Colonic mucosa (tissue), 4 donors: ENCODE results near the gene PKLR. TPM values are rescaled to one million over a fixed set of nuclear protein-coding genes. Genes with fewer than 3 reads are reported as not detected.
"Not testable (repeated sequence)": the region's sequence is repeated elsewhere in the genome, so short reads cannot be mapped to it uniquely, and the experiment has no call there.

Experiments
- DNase-seq: peaks from one replicate; pipeline ENCODE4 v3.0.0-alpha.2; 2020
- H3K27ac ChIP-seq: fragments of 200-600 bp; one replicate; pipeline ENCODE4 v1.8.0; 2021
- H3K27me3 ChIP-seq: fragments of 200-600 bp; one replicate; pipeline ENCODE4 v1.8.0; 2021
- H3K36me3 ChIP-seq: fragments of 200-600 bp; one replicate; pipeline ENCODE4 v1.8.0; 2021
- H3K4me1 ChIP-seq: fragments of 200-600 bp; one replicate; pipeline ENCODE4 v1.8.0; 2021; ENCODE audit warnings: mild to moderate bottlenecking
- H3K4me3 ChIP-seq: fragments of 200-600 bp; one replicate; pipeline ENCODE4 v1.8.0; 2021
- H3K9ac ChIP-seq, 2 donors: one replicate each; pipeline ENCODE4 v1.7.0; 2013; ENCODE audit warnings: control low read depth in 2 of 2, low read depth in 2 of 2, low read length in 2 of 2
- H3K9me3 ChIP-seq: fragments of 200-600 bp; one replicate; pipeline ENCODE4 v1.8.0; 2021
- intact Hi-C: fragments of 100-400 bp; cut with DNase I; formaldehyde crosslinking; loops from one replicate; pipeline ENCODE4 v1.14.1; 2022
- total RNA-seq, 2 donors: library from RNA; stranded (reverse); fragmentation: NEBNext Ultra II Directional in 1 of 2; extraction: Animal tissue kit (Norgen Biotek cat#: 25700) in 1 of 2; gene quantifications; one replicate each; pipeline ENCODE4 v1.2.1, GENCODE V29; 2021
- TF ChIP-seq, protein P1 (sequence below): fragments of 200-600 bp; IDR thresholded peaks from one replicate; pipeline ENCODE4 v1.8.0; 2022; ENCODE audit warnings: antibody characterized with exemption, mild to moderate bottlenecking
- donor health status: healthy.
- donor health status: DM: no; HTN: no; CAD: no.
- donor health status: DM: no; HTN: no; CAD: no.

Gene PKLR
- total RNA-seq, 2 donors from 2014 or later: 1.6 to 2.9 TPM

DNA sequence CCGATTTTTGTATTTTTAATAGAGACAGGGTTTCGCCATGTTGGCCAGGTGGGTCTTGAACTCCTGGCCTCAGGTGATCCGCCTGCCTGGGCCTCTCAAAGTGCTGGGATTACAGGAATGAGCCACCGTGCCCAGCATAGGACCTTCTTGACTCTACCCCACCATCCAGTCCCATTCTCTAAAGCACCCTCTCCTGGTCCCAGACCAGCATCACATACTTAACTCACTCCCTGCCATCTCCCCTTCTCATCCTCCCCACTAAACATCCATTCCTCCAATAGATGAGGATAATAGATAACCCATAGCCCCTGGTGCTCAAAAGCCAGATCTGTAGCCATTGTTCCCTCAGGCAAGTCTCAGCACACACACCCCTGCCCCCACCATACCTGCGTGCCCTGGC is 48.0 kb downstream of the PKLR start:
- TF ChIP-seq, protein P1, sequence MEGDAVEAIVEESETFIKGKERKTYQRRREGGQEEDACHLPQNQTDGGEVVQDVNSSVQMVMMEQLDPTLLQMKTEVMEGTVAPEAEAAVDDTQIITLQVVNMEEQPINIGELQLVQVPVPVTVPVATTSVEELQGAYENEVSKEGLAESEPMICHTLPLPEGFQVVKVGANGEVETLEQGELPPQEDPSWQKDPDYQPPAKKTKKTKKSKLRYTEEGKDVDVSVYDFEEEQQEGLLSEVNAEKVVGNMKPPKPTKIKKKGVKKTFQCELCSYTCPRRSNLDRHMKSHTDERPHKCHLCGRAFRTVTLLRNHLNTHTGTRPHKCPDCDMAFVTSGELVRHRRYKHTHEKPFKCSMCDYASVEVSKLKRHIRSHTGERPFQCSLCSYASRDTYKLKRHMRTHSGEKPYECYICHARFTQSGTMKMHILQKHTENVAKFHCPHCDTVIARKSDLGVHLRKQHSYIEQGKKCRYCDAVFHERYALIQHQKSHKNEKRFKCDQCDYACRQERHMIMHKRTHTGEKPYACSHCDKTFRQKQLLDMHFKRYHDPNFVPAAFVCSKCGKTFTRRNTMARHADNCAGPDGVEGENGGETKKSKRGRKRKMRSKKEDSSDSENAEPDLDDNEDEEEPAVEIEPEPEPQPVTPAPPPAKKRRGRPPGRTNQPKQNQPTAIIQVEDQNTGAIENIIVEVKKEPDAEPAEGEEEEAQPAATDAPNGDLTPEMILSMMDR: no peak
- Histone ChIP-seq H3K4me1 (peaks cover 12% of the 10 kb centered on the region), H3K9ac (peak overlapping the region in 1 of 2 donors; percentile 47), H3K27ac (no peak overlapping the region), H3K36me3 (no peaks in the 10 kb centered on the region), H3K4me3 (no peak overlapping the region), H3K27me3 (no peaks in the 10 kb centered on the region), H3K9me3 (no peaks in the 10 kb centered on the region)
- no peak for DNase-seq
- intact Hi-C loops: loop anchor here (5.0 kb wide), 1 partner anchor 69 kb away; the partner anchor contains the start of gene RUSC1

DNA sequence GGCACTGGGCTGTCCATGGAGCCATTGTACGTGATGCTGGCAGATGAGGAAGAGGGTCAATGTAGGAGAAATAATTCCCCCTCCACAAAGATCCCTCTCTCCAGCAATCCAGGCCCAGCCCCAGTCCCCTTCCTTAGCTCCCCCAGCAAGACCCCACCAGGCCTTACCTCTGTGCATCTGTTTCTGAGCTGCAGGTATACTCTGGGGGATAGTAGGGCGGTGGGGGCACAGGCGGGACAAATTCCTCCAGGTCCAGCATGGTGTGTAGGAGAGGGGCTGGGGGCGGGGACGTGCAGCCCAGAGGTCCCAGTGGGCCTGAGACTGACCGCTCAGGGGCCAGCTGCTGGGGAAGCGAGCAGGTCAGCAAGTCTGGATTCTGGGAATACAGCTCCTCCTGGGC is 49.7 kb downstream of the PKLR start:
- H3K36me3 ChIP-seq: no peaks in the 10 kb centered on the region
- no peaks in the 10 kb centered on the region for H3K27me3 ChIP-seq
- H3K9ac ChIP-seq: no peak overlapping the region
- no peak overlapping the region for H3K4me3 ChIP-seq
- H3K4me1 ChIP-seq: peaks cover 12% of the 10 kb centered on the region
- DNase-seq: no peak
- TF ChIP-seq, protein P1: no peak
- intact Hi-C loops: loop anchor here (2.0 to 5.0 kb wide), 2 partner anchors 71 to 341 kb away; partner anchors contain the start of gene RUSC1
- no peaks in the 10 kb centered on the region for H3K9me3 ChIP-seq
- H3K27ac ChIP-seq: no peak overlapping the region

DNA sequence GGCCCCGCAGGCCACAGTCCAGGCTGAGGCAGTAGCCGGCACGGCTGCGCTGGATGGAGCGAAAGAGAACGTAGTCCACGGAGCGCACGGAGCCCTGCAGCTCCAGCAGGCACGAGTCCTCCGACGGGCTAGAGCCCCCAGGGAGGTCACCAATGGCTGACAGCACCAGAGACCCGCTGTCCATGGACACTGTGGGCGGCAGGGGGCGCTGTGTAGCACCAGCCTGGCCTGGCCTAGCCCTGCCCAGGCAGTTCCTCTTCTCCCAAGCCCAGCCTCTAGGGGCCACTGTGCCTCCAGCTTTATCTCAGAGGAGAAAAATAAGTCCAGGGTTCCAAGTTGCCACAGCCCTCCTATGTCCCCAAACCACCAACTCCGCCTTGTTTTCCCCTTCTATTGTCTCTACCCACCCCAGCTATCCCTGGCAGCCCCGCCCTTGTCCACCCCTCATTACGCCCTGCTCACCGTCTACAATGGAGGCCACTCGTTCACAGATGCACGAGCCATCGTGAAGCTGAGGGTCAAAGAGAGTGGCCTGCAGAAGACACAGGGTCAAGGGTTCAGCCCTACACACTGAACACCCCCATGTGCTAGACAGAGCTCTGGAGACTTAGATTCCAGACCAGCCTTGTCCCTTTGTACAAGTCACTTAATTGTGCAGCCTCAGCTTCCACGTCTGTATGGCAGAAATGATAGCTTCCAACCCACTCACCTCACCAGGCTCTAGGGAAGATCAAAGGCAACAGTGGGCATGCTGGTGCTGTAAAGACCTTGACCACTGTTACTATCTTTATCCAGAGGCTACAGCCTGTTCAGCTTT is 50.4 kb downstream of the PKLR start:
- Histone ChIP-seq H3K27me3 (no peaks in the 10 kb centered on the region), H3K4me1 (peaks cover 12% of the 10 kb centered on the region), H3K9ac (peak overlapping the region; percentile 61 to 76), H3K27ac (no peak overlapping the region), H3K36me3 (no peaks in the 10 kb centered on the region), H3K4me3 (peak overlapping the region; percentile 23), H3K9me3 (no peaks in the 10 kb centered on the region)
- peak; percentile 95 for DNase-seq
- intact Hi-C loops: loop anchor here (2.0 to 5.0 kb wide), 2 partner anchors 71 to 342 kb away; partner anchors contain the start of gene RUSC1
- TF ChIP-seq, protein P1: peak; percentile 100

DNA sequence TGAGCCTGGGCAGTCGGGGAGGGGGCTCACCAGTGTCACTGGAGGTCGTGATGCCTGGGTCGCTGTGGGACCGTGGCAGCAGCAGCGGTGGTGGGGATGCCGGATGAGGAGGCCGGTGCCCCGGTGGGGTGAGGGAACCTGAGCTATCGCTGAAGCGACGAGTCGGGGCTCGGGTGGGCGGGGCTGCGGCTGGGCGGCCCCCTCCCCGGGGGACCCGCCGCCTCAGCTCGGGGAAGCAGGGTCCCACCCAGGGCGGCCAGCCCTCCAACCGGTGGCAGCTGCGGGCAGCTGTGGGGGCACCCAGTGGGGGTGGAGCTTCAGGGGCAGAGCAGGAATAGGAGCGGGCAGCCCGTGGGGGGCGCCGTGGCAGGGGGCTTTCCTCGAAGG is 51.0 kb downstream of the PKLR start:
- no peaks in the 10 kb centered on the region for H3K9me3 ChIP-seq
- H3K27ac ChIP-seq: no peak overlapping the region
- TF ChIP-seq, protein P1: no peak
- peak overlapping the region; percentile 23 for H3K4me3 ChIP-seq
- H3K36me3 ChIP-seq: no peaks in the 10 kb centered on the region
- H3K4me1 ChIP-seq: peaks cover 12% of the 10 kb centered on the region
- no peaks in the 10 kb centered on the region for H3K27me3 ChIP-seq
- H3K9ac ChIP-seq: peak overlapping the region; percentile 61 to 76
- intact Hi-C loops: loop anchor here (2.0 to 5.0 kb wide), 2 partner anchors 72 to 343 kb away; partner anchors contain the start of gene RUSC1
- DNase-seq: no peak

DNA sequence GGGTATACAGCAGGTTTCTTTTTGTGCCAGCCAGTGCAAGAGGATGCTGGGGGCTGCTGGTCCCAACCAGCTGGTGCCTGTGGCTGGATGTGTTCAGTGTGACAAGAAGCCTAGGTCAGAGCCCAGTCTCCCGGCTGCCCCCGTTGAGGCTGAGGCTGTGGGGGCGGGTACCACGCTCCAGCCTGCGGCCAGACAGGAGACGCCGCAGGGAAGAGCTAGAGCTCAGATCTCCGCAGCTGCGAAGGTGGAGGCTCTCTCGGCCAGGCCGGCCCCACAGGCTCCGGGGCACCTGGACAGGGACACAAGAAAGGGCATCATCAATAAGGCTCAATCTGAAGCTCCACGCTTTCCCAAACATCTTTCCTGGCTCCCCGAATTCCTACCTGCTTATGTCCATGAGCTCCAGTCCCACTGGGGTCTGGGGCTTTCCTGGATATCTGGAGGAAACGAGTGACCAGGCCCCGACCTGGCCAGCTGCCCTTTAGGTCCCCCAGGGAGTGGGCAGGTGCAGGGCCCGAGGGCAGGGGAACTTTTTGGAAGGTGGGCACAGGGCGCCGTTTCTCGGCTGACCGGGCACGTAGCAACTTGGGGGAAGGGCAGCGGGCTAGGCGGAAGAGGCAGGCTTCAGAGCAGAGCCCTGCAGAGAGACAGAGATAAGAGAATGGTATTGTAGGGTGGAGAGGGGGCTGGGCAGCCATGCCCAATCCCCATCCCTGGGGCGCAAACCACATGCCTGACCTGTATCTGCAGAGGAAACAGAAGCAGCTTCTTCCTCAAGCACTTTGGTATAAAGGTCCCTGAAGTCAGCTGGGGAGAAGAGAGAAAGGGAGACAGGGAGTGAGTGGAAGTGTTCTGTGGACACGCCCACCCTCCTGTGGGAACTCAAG is 53.3 kb downstream of the PKLR start:
- no peaks in the 10 kb centered on the region for H3K36me3 ChIP-seq
- intact Hi-C loops: no loop called here
- peaks cover 3% of the 10 kb centered on the region for H3K4me1 ChIP-seq
- DNase-seq: no peak
- no peak overlapping the region for H3K27ac ChIP-seq
- no peak overlapping the region for H3K9ac ChIP-seq
- H3K9me3 ChIP-seq: no peaks in the 10 kb centered on the region
- H3K27me3 ChIP-seq: no peaks in the 10 kb centered on the region
- TF ChIP-seq, protein P1: no peak
- H3K4me3 ChIP-seq: no peak overlapping the region

DNA sequence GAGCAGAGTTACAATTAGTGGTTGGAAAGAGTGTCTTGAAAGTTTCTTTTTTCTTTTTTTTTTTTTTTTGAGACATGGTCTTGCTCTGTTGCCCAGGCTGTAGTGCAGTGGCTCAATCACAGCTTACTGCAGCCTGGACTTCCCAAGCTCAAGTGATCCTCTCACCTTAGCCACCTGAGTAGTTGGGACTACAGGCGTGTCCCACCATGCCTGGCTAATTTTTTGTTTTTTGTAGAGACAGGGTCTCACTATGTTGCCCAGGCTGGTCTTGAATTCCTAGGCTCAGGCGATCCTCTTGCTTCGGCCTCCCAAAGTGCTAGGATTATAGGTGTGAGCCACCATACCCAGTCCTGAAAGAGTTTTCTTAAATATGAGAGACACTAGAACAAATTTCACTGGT is 54.4 kb downstream of the PKLR start:
- H3K27me3 ChIP-seq, intact Hi-C loops, H3K9me3 ChIP-seq, H3K27ac ChIP-seq, H3K4me3 ChIP-seq, H3K4me1 ChIP-seq, DNase-seq, H3K9ac ChIP-seq, H3K36me3 ChIP-seq: not testable (repeated sequence)
